Measurements from ENCODE around the gene TAF4. TPM values are rescaled to one million over a fixed set of nuclear protein-coding genes. Genes with fewer than 3 reads are reported as not detected.

TAF4 gene
- total RNA-seq, 4 donors from 2014 or later: 6.2 to 37.6 (median 10.7) TPM

DNA sequence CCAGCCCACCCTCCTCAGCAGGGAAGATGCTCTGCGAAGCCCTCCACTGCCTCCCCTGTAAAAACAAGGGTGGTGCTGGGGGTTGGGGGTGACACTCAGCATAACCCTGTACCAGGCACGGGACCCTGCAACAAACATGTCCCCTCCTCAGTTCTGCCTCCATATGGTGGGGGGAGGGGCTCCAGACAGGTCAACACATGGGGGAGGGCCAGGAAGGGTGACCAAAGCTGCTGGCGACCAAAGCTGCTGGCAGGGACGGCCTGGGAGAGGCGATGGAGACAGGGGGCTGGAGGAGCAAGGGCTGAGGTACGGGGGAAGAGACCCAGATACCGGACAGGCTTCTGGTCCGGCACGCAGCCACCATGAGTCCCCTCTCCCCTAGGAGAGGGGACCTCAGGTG is 123.2 kb downstream of the TAF4 start:
- H3K27ac ChIP-seq: no peak overlapping the region
- intact Hi-C loops (cut with DNase I; ENCODE audit: low total_unique reads): no loop called here
- H3K4me1 ChIP-seq: no peaks in the 10 kb centered on the region
- no peaks in the 10 kb centered on the region for H3K36me3 ChIP-seq
- H3K27me3 ChIP-seq: no peaks in the 10 kb centered on the region
- TF ChIP-seq, protein P1, sequence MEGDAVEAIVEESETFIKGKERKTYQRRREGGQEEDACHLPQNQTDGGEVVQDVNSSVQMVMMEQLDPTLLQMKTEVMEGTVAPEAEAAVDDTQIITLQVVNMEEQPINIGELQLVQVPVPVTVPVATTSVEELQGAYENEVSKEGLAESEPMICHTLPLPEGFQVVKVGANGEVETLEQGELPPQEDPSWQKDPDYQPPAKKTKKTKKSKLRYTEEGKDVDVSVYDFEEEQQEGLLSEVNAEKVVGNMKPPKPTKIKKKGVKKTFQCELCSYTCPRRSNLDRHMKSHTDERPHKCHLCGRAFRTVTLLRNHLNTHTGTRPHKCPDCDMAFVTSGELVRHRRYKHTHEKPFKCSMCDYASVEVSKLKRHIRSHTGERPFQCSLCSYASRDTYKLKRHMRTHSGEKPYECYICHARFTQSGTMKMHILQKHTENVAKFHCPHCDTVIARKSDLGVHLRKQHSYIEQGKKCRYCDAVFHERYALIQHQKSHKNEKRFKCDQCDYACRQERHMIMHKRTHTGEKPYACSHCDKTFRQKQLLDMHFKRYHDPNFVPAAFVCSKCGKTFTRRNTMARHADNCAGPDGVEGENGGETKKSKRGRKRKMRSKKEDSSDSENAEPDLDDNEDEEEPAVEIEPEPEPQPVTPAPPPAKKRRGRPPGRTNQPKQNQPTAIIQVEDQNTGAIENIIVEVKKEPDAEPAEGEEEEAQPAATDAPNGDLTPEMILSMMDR (IDR thresholded peaks at IDR 0.05): no peak
- TF ChIP-seq POLR2A (IDR thresholded peaks at IDR 0.05): no peak
- DNase-seq: no peak
- H3K4me3 ChIP-seq: no peak overlapping the region
- no peaks in the 10 kb centered on the region for H3K9me3 ChIP-seq

DNA sequence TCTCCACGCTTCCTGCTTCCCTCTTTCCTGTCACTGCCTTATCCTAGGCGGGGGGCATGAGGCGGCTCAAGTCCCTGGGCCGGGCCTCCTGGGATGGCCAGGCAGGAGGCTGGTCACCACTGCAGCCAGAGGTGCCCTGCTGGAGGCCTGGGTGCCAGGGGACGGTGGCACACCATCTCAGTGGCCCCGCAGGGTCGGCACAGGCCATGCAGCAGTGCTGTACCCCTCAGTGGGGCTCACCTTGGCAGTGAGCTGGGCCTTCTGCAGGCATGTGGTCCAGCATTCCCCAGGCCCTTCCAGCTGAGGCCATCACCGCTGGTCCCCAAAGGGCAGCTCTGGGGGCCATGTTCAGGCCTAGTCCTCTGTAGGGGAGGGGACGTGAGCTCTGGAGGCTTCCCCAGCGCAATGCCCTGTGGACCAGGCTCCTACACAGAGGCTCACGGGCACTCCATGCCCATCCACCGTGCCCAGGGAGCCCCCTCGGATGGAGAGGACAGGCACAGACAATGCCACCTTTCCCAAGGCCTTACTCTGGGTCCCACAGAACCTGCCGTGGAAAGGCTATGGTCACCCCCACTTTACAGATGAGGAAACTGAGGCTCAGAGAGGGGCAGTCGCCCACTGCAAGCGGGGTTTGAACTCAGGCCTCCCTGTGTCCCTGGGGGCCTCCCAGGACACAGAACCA is 123.8 kb downstream of the TAF4 start:
- no peak for DNase-seq
- no peak for TF ChIP-seq POLR2A (IDR thresholded peaks at IDR 0.05)
- TF ChIP-seq, protein P1 (IDR thresholded peaks at IDR 0.05): no peak
- no peak overlapping the region for H3K27ac ChIP-seq
- H3K36me3 ChIP-seq: no peaks in the 10 kb centered on the region
- H3K27me3 ChIP-seq: no peaks in the 10 kb centered on the region
- intact Hi-C loops (cut with DNase I; ENCODE audit: low total_unique reads): no loop called here
- no peak overlapping the region for H3K4me3 ChIP-seq
- no peaks in the 10 kb centered on the region for H3K9me3 ChIP-seq
- H3K4me1 ChIP-seq: no peaks in the 10 kb centered on the region

DNA sequence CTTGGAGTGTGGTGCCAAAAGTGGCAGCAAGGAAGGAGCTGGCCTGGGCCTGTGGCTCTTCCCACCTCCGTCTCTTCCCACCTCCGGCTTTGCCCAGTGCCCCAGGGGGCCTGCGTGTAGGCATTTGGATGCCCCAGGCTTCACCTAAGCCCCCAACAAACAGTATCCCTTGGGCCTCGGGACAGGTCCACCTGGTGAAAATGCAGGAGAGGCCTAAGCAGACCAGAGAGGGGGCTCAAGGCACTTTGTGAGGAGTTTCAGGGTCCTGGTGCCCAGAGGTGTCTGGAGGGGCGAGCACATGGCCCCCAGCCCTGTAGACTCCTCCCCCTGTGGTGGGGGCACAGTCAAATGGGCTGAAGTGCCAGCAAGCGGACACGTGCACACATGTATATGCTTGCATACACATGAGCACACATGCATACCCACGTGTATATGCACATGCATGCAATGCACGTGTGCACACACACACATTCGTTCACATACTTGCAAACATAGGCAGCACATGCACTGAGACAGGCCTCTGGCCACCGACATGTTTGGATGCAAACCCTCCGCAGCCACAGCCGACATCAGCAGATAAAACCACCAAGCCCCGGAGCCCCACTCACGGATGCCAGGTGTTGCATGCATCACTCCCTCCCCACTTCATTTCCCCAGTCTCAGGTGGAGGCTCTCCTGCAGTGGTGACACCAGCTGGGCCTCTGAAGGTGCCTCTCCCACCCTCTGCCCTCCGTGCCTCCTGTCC is 124.5 kb downstream of the TAF4 start:
- intact Hi-C loops (cut with DNase I; ENCODE audit: low total_unique reads): no loop called here
- no peak overlapping the region for H3K27ac ChIP-seq

DNA sequence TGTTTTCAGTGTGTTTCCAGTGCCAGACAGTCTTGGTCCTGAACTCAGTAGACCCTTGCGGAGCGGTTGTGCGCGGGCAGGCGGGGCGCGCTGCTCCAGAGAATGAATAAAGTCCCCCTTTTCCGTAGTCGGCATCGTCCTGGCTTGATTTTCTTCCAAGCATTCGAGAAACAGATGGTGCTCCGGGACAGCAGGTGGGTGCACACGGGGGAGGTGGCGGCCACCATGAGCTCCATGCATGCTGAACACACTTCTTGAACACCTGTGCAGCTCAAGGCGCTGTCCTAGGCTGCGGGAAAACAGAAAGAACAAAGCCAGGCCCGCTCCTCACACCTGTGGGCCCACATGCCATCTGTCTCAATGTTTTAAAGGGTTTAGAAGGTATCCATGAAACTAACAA is 125.2 kb downstream of the TAF4 start:
- intact Hi-C loops (cut with DNase I; ENCODE audit: low total_unique reads): no loop called here
- Histone ChIP-seq H3K27ac (no peak overlapping the region), H3K4me3 (no peak overlapping the region), H3K4me1 (no peaks in the 10 kb centered on the region), H3K9me3 (no peaks in the 10 kb centered on the region), H3K27me3 (no peaks in the 10 kb centered on the region), H3K36me3 (no peaks in the 10 kb centered on the region)
- TF ChIP-seq, protein P1 (IDR thresholded peaks at IDR 0.05): no peak
- no peak for TF ChIP-seq POLR2A (IDR thresholded peaks at IDR 0.05)
- DNase-seq: no peak

More for the DNA sequence above, 124.5 kb downstream of the TAF4 start:
- Histone ChIP-seq H3K9me3 (no peaks in the 10 kb centered on the region), H3K27me3 (no peaks in the 10 kb centered on the region), H3K4me3 (no peak overlapping the region), H3K36me3 (no peaks in the 10 kb centered on the region), H3K4me1 (no peaks in the 10 kb centered on the region)
- TF ChIP-seq POLR2A (IDR thresholded peaks at IDR 0.05): no peak
- TF ChIP-seq, protein P1 (IDR thresholded peaks at IDR 0.05): no peak
- DNase-seq: no peak

DNA sequence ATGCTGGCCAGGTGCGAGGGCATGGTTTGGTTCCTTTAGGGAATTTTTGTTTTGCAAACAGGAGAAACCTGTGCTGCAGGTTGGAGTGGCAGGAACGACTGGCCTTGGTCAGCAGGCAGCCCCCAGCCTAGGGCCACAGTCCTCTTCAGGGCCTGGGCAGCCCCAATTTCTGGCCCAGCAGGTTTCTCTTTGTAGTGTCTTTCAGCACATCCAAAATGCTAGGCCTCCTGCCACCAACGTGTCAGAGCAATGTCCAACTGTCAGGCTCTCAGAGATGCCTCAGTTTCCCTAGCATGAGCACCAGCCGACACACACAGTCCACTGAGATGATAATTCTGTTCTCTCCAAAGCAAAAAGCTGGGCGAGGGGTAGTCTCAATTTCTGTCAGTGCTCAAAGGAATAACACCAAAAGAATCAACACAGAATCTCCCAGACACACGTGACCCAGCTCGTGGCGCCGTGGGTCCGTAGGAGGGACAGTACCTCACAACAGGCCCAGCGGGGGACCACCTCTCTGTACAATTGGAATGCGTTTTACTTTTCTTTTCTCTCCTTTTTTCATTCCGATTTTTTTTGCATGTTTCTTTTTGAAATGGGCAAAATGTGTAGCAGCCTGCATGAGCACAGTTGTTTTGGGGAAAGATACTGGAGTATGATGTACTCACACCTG is 125.9 kb downstream of the TAF4 start:
- intact Hi-C loops (cut with DNase I; ENCODE audit: low total_unique reads): no loop called here

More for the DNA sequence above, 125.9 kb downstream of the TAF4 start:
- Histone ChIP-seq H3K4me1 (no peaks in the 10 kb centered on the region), H3K4me3 (no peak overlapping the region), H3K27ac (no peak overlapping the region), H3K9me3 (no peaks in the 10 kb centered on the region), H3K36me3 (no peaks in the 10 kb centered on the region), H3K27me3 (no peaks in the 10 kb centered on the region)
- TF ChIP-seq, protein P1 (IDR thresholded peaks at IDR 0.05): no peak
- no peak for TF ChIP-seq POLR2A (IDR thresholded peaks at IDR 0.05)
- no peak for DNase-seq
